GM12891 (cell line): ENCODE results near the gene PLEKHD1.

Source experiments
- DNase-seq: peaks from one replicate; pipeline ENCODE4 v3.0.0; 2011; ENCODE audit warnings: low spot score; ENCODE audit not compliant: insufficient read length
- FAIRE-seq: peaks from 2 replicates; lab custom pipeline; 2011; peaks lifted over from hg19 to GRCh38; lab: Jason Lieb, UNC
- PAX5 ChIP-seq: IDR thresholded peaks from 2 replicates; pipeline ENCODE4 v1.6.1; 2011; ENCODE audit warnings: low read length, moderate library complexity, mild to moderate bottlenecking; ENCODE audit not compliant: insufficient read depth, severe bottlenecking
- POLR2A ChIP-seq: IDR thresholded peaks from 2 replicates; pipeline ENCODE4 v1.6.1; 2011; ENCODE audit warnings: low read depth, low read length, control low read depth
- POLR2AphosphoS5 ChIP-seq: IDR thresholded peaks from 2 replicates; pipeline ENCODE4 v1.6.1; 2011; ENCODE audit warnings: low read depth, low read length, control low read depth
- POU2F2 ChIP-seq: IDR thresholded peaks from 2 replicates; pipeline ENCODE4 v1.6.1; 2011; ENCODE audit warnings: low read depth, mild to moderate bottlenecking, control low read depth, low read length, moderate library complexity
- SPI1 ChIP-seq: IDR thresholded peaks from 2 replicates; pipeline ENCODE4 v1.6.1; 2011; ENCODE audit warnings: low read depth, low read length, control low read depth
- TAF1 ChIP-seq: IDR thresholded peaks from 2 replicates; pipeline ENCODE4 v1.6.1; 2011; ENCODE audit warnings: low read depth, low read length, control low read depth

PLEKHD1 gene

DNA sequence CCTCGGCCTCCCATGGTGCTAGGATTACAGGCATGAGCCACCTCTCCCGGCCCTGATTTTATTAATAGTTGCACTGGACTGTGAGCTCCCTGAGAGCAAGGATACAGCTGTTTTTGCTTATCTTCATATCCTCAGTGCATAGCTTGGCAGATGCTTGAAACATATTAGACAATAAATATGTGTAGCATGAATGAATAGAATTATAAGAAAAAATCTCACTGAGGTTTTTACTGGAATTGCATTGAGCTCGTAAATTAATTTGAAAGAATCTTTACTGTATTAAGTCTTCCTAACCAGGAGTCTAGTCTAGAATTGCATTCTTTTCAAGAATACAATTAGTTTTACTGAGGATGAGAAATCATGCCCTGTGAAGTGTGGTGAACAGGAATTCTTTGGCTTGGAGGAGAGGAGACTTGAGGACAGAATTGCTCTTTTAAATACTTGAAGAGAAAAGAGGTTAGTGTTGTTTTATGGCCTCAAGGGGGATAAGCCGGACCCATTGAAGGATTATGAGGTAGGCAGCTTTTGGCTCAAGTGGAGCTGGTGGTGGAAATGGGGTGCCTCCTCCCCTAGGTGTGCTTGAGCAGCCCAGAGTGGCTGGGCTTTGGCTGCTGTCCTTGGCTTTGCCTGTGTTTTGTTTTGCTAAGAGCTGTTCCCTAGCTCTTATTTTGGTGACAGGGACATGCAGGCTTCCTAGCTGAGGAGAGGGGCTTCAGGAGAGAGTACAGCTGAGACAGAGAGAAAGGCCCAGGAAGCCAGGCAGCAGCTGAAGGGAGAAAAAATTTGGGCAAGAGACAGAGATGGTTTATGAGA, 34.0 kb downstream of the PLEKHD1 start:
- FAIRE-seq = no peak
- no peak for DNase-seq
- TF ChIP-seq POLR2A = no peak
- TF ChIP-seq TAF1 = no peak

DNA sequence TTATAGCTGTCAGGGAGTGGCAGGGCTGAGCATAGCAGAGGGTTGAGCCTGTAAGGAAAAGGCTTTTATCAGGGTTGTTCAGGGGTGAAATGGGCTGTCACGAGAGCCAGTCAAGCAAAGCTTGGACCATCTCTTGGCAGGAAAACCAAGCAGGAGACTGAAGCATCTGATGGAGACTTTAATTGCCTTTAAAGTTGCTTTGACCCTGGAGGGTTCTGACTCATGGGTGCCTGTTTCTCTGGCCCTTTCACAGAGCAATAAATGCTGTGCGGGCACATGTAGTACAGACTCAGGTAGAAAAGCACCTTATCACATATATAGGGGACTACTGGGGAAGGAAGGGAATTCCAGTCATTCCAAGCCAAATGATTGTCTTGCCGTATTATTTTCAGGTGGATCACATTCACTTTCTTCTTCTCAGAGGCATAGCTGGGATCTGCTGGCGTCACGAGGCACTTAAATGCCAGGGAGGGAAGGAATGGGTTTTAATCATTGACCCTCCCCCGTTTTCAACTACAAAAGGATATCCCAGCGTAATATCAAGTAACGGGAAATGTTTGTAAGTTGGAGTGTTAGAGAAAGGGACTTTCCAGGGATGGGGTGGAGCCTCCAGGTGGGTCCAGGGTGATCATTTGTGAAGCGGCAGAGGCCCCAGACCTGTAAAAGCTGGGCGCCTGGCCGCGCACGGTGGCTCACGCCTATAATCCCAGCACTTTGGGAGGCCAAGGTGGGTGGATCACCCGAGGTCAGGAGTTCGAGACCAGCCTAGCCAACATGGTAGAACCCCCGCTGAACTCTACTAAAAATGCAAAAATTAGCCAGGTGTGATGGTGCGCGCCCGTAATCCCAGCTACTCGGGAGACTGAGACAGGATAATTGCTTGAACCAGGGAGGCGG, 34.9 kb downstream of the PLEKHD1 start:
- no peak for DNase-seq
- TF ChIP-seq POLR2A (no peak), PAX5 (no peak), POLR2AphosphoS5 (no peak), POU2F2 (no peak), SPI1 (no peak), TAF1 (no peak)
- no peak for FAIRE-seq

DNA sequence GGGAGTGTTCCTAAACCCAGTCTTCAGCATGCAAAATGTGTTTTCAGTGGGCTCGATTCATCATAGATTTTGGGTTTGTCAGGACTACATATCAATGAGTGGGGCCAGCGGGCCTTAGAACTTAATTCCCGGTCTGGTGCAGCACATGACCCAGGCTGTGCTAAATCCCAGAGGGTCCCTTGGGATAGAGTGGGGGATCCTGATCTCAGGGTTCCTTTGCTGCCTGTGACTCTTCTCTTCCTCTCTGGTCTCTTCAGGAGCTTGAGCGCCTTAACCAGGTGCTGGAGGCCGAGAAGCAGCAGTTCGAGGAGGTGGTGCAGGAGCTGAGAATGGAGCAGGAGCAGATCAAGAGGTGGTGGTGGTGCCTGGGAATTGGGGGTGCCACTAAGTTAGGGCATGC, 37.5 kb downstream of the PLEKHD1 start:
- no peak for DNase-seq
- TF ChIP-seq SPI1 = no peak
- TF ChIP-seq POLR2AphosphoS5 = no peak
- TF ChIP-seq POLR2A = no peak
- TF ChIP-seq POU2F2 = no peak
- no peak for TF ChIP-seq TAF1
- no peak for TF ChIP-seq PAX5
- FAIRE-seq = no peak

DNA sequence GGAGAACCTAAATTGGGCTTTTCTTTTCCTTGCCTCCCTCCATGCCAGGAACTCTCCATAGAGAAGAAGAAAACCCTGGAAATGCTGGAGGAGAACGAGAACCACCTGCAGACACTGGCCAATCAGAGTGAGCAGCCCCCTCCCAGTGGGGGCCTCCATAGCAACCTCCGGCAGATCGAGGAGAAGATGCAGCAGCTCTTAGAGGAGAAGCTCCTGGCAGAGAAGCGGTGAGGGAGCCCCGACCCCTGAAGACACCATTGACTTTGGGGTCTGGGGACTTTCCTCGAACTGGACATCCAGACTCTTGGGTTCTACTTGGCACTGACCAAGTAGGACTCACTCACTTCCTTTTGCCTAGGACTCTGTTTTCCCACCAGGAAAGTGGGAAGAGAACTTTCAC, 41.4 kb downstream of the PLEKHD1 start:
- no peak for FAIRE-seq
- TF ChIP-seq POU2F2 (no peak), POLR2AphosphoS5 (no peak), PAX5 (no peak), POLR2A (no peak), TAF1 (no peak), SPI1 (no peak)
- DNase-seq = no peak

DNA sequence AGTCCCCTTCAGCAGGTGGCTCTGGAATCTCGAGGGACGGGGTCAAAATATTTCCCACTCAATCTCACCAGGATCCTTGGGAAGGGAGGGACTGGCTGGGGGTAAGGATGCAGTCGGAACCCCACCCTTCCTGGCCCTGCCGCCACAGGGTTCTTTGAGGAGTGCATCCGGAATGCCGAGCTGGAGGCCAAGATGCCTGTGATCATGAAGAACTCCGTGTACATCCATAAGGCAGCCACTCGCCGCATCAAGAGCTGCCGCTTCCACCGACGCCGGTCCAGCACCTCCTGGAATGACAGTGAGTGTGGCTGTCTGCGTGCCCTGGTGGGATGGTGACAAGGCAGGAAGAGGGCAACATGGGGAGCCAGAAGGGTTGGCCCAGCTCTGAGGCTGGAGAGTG, 43.1 kb downstream of the PLEKHD1 start:
- DNase-seq (no peak), FAIRE-seq (no peak)
- TF ChIP-seq POU2F2 = no peak
- no peak for TF ChIP-seq PAX5
- TF ChIP-seq POLR2A = no peak
- TF ChIP-seq TAF1 = no peak
- TF ChIP-seq SPI1 = no peak
- no peak for TF ChIP-seq POLR2AphosphoS5

DNA sequence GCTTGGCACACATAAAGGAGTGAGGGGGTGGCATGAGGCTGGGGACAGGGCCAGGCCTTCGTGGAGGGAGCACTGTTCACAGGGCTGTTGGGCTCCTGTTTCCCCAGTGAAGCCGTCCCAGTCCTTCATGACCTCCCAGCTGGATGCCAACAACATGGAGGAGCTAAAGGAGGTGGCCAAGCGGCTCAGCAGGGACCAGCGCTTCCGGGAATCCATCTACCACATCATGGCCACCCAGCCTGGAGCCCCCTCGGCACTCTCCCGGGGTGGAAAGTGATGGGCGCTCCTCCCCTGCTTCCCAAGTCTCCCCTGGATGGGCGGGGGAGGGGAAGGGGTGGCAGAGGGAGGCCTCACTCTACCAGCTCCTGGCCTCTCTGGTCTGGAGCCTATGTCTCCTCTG, 43.6 kb downstream of the PLEKHD1 start:
- no peak for FAIRE-seq
- no peak for DNase-seq
- TF ChIP-seq POU2F2 = no peak
- no peak for TF ChIP-seq POLR2AphosphoS5

DNA sequence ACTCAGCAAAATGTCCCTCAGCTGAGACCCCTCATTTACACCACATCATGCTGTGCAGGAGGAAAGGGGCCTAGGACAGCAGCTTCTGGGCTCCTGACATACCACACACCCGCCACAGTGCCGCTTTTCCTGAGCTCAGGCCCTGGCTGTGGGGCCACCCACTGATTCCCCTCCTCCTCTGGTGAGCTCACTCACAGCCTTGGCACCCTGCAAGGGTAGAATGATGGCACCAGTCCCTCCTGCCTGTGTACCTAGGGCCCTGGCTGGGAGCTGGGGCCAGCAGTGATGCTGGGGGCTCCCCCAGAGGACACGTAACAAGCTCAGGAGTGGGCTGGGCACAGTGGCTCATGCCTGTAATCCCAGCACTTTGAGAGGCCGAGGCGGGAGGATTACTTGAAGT, 44.4 kb downstream of the PLEKHD1 start:
- TF ChIP-seq POLR2A (no peak), POU2F2 (no peak), TAF1 (no peak), POLR2AphosphoS5 (no peak), SPI1 (no peak), PAX5 (no peak)
- DNase-seq (no peak), FAIRE-seq (no peak)

DNA sequence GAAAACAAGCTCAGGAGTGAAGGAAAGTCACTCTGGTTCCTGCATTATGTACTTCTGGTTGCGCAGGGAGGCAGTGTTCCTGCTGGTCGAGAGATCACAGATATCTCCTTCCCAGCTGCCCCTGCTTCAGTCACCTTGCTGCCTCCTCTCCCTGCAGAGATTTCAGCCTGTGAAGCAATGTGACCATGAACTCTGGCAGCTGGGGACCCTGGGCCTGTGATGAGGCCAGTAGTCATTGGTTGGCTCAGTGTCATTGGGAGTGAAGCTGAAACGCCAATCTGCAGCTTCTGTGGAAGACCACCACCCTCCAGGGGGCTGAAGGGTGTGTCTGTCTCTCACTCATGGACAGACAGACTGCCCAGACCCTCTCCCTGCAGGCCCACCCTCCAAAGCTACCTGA, 45.0 kb downstream of the PLEKHD1 start:
- DNase-seq = no peak
- no peak for TF ChIP-seq SPI1
- no peak for TF ChIP-seq PAX5
- no peak for TF ChIP-seq POU2F2
- TF ChIP-seq POLR2AphosphoS5 = no peak
- no peak for TF ChIP-seq TAF1
- no peak for TF ChIP-seq POLR2A
- FAIRE-seq = no peak

DNA sequence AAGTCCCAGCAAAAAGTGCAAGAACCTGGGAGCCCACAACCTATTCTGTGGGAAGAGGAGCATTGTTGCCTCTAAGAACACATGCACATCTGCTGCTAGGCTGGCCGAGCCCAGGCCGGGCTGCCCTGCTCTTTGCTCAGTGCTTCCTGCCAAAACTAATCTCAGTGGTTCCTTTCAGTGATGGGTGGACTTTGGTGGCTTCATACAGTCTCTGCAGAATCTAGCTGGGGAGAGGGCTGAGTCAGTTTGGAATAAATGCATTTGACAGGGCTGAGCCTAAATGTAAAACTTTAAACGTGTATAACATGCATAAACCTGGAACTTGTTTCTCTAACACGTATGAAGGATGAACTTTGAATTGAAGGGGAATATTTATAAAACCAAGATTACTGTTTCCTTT, 45.6 kb downstream of the PLEKHD1 start:
- DNase-seq (no peak), FAIRE-seq (no peak)
- TF ChIP-seq POU2F2 (no peak), SPI1 (no peak), POLR2AphosphoS5 (no peak)

DNA sequence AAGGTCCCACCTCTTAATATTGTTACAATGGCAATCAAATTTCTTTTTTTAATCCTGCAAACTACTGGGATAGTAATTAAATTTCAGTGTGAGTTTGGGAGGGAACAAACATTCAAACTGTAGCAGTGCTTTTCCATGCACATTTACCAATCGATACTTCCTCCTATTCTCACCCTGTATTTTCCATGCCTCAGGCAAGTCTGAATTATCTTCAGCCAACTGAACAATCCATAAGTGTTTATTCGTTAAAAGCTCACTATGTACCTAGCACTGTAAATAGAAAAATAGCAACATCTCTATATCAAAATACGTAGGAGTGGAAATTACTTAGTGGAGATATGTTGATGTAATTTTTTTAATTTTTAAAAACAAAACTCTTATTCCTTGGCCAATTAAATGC, 46.6 kb downstream of the PLEKHD1 start:
- no peak for FAIRE-seq
- no peak for DNase-seq

More for the DNA sequence above, 46.6 kb downstream of the PLEKHD1 start:
- TF ChIP-seq POLR2AphosphoS5 (no peak), POLR2A (no peak)
